ENCODE data around the gene GOT1. TPM values are rescaled to one million over a fixed set of nuclear protein-coding genes. Genes with fewer than 3 reads are reported as not detected.
A peak's percentile ranks its signal among the peaks of the same experiment; 100 is the strongest.

Gene GOT1
- total RNA-seq, 1 donor from 2014 or later, result 37.2 TPM

GRCh38 chr10:99456207-99456930 is 25.9 kb upstream of the GOT1 start:
- H3K4me1 Mint-ChIP-seq (ENCODE audit: low read depth, unreplicated experiment), result peaks cover 5% of the 10 kb centered on the region

DNA sequence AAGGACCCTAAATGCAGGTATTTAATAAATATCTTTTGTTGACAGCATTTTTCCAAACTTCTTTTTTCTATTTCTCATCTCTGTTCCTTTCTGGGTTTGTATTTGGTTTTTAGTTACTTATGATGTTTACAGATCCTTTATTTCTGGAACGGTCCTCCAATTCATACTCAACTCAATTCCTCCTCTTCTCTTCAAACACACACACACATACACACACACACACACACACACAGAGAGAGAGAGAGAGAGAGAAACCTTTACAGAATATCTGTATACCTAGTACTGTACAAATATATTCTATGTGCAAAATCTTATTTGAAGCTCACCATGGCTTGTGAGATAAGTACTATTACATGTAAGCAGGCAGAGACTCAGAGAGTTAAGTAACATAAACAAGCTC is 21.6 kb upstream of the GOT1 start:
- Mint-ChIP-seq H3K27ac (ENCODE audit: unreplicated experiment) (no peak overlapping the region), H3K4me3 (ENCODE audit: unreplicated experiment) (no peak overlapping the region), H3K27me3 (ENCODE audit: unreplicated experiment) (peaks cover 4% of the 10 kb centered on the region), H3K4me1 (ENCODE audit: low read depth, unreplicated experiment) (peaks cover 24% of the 10 kb centered on the region), H3K9me3 (ENCODE audit: unreplicated experiment) (no peaks in the 10 kb centered on the region), H3K36me3 (ENCODE audit: unreplicated experiment) (no peaks in the 10 kb centered on the region)
- TF ChIP-seq, protein P1, sequence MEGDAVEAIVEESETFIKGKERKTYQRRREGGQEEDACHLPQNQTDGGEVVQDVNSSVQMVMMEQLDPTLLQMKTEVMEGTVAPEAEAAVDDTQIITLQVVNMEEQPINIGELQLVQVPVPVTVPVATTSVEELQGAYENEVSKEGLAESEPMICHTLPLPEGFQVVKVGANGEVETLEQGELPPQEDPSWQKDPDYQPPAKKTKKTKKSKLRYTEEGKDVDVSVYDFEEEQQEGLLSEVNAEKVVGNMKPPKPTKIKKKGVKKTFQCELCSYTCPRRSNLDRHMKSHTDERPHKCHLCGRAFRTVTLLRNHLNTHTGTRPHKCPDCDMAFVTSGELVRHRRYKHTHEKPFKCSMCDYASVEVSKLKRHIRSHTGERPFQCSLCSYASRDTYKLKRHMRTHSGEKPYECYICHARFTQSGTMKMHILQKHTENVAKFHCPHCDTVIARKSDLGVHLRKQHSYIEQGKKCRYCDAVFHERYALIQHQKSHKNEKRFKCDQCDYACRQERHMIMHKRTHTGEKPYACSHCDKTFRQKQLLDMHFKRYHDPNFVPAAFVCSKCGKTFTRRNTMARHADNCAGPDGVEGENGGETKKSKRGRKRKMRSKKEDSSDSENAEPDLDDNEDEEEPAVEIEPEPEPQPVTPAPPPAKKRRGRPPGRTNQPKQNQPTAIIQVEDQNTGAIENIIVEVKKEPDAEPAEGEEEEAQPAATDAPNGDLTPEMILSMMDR (IDR thresholded peaks at IDR 0.05; ENCODE audit: partially characterized antibody, unreplicated experiment), result no peak
- no peak for DNase-seq

More at GRCh38 chr10:99456207-99456930, 25.9 kb upstream of the GOT1 start:
- H3K9me3 Mint-ChIP-seq (ENCODE audit: unreplicated experiment), result no peaks in the 10 kb centered on the region
- H3K27ac Mint-ChIP-seq (ENCODE audit: unreplicated experiment), result no peak overlapping the region
- no peak for DNase-seq
- no peak overlapping the region for H3K4me3 Mint-ChIP-seq (ENCODE audit: unreplicated experiment)
- TF ChIP-seq, protein P1 (IDR thresholded peaks at IDR 0.05; ENCODE audit: partially characterized antibody, unreplicated experiment), result no peak
- H3K36me3 Mint-ChIP-seq (ENCODE audit: unreplicated experiment), result no peaks in the 10 kb centered on the region
- H3K27me3 Mint-ChIP-seq (ENCODE audit: unreplicated experiment), result peaks cover 8% of the 10 kb centered on the region

DNA sequence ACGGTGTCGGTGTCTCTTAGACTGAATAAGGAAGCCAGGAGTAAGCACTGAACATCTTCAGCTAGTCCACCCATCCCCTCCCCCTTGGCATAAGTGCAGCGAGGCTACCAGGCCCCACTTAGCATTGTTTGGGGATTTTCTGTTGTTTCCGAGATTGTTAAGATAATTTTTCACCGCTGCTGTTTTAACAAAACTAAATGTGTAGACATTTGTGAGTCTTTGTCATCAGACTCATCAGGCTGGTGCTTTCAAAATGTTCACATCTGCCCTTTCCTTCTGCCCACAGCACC is 21.0 kb upstream of the GOT1 start:
- DNase-seq, result no peak
- peak overlapping the region; percentile 3 for H3K4me3 Mint-ChIP-seq (ENCODE audit: unreplicated experiment)
- no peaks in the 10 kb centered on the region for H3K36me3 Mint-ChIP-seq (ENCODE audit: unreplicated experiment)
- peaks cover 4% of the 10 kb centered on the region for H3K27me3 Mint-ChIP-seq (ENCODE audit: unreplicated experiment)
- no peaks in the 10 kb centered on the region for H3K9me3 Mint-ChIP-seq (ENCODE audit: unreplicated experiment)
- peaks cover 24% of the 10 kb centered on the region for H3K4me1 Mint-ChIP-seq (ENCODE audit: low read depth, unreplicated experiment)
- no peak overlapping the region for H3K27ac Mint-ChIP-seq (ENCODE audit: unreplicated experiment)
- TF ChIP-seq, protein P1 (IDR thresholded peaks at IDR 0.05; ENCODE audit: partially characterized antibody, unreplicated experiment), result no peak

DNA sequence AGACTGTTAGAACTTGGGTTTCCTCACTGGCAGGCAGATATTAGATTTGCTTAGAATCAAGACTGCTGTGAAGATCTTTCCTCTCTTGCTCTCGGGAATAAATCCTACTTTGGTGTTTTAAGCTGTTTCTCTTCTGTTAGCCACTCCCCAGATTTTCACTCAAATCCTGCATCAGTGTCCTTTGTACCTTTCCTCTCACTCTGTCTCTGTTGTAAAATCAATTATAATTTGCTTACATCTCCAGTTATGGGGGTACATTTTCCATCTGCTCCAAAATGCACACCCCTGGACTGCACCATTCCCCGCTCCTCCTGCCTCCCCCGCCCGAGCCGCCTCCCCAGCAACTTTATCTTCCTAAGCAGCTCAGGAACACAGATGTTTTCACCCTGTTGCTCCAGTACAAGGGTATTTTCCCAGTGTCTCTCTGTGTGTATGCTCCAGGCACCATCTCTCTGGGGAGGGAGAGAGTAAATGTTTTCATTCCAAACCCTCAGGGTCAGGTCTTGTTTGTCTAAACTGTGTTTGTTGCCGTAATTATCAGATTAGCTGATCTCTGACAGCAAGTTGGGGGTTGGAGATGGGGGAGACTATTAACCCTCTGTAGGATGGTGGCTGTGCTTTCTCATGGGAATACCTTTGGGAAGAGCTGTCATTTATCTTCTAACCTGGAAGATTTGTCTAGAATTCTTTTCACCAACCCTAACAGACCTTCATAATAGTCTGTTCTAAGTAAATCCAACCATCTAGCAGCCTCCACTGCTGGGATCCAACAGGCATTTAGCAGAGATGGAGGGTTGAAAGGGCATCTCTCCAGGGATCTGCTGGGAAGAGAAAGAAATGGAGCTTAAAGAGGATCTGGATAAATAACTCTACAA is 20.4 kb upstream of the GOT1 start:
- Mint-ChIP-seq H3K4me3 (ENCODE audit: unreplicated experiment) (peak overlapping the region; percentile 5), H3K27ac (ENCODE audit: unreplicated experiment) (no peak overlapping the region), H3K4me1 (ENCODE audit: low read depth, unreplicated experiment) (peaks cover 24% of the 10 kb centered on the region), H3K27me3 (ENCODE audit: unreplicated experiment) (peaks cover 2% of the 10 kb centered on the region), H3K9me3 (ENCODE audit: unreplicated experiment) (no peaks in the 10 kb centered on the region), H3K36me3 (ENCODE audit: unreplicated experiment) (no peaks in the 10 kb centered on the region)
- TF ChIP-seq, protein P1 (IDR thresholded peaks at IDR 0.05; ENCODE audit: partially characterized antibody, unreplicated experiment), result no peak
- DNase-seq, result no peak

DNA sequence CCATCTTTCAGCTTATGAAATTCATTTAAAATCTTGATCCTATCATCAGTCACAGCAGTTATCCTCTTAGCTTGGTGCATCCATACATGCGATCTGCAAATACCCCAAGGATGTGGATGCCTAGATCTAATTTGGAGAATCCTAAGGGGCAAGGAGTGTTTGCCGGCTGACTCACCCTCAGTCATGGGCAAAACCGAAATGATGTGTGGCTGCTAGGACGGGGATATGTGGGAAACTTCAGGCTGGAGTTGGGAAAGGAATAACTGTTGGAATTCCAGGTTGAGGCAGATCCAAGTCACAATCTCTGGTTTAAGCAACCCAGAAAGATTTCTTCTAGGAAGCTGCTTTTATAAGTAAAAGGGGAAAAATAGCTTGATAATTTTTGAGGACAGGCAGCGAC is 19.7 kb upstream of the GOT1 start:
- Mint-ChIP-seq H3K36me3 (ENCODE audit: unreplicated experiment) (no peaks in the 10 kb centered on the region), H3K9me3 (ENCODE audit: unreplicated experiment) (no peaks in the 10 kb centered on the region), H3K27ac (ENCODE audit: unreplicated experiment) (no peak overlapping the region), H3K4me1 (ENCODE audit: low read depth, unreplicated experiment) (peaks cover 24% of the 10 kb centered on the region), H3K27me3 (ENCODE audit: unreplicated experiment) (peaks cover 2% of the 10 kb centered on the region), H3K4me3 (ENCODE audit: unreplicated experiment) (no peak overlapping the region)
- TF ChIP-seq, protein P1 (IDR thresholded peaks at IDR 0.05; ENCODE audit: partially characterized antibody, unreplicated experiment), result no peak
- DNase-seq, result no peak
